ENCODE data around the gene TSC22D3.

The TSC22D3 gene

GRCh38 chrX:107707866-107708265, 67.7 kb downstream of the TSC22D3 start:
- Histone ChIP-seq H3K27me3 (peaks cover 89% of the 10 kb centered on the region), H3K36me3 (no peaks in the 10 kb centered on the region)

DNA sequence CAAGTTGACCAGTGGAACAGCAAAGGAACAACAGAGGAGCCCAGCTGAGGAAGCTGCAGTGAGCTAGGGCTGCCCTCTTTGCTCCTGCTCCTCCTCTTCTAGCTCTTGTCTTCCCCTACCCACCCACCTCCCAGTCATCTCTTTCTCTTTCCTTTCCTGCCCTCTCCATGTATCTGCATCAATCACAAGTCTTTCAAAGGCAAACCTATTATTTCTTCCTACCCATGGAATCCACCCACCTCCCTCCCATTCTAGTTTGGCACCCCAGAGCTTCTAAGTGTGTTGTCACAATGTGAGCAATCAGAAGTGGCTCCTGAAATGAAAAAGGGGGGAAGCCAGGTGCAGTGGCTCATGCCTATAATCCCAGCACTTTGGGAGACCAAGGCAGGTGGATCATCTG, 69.3 kb downstream of the TSC22D3 start:
- Histone ChIP-seq H3K4me1 (peaks cover 14% of the 10 kb centered on the region), H3K4me2 (no peak overlapping the region), H3K36me3 (no peaks in the 10 kb centered on the region), H3K9me3 (no peaks in the 10 kb centered on the region; the same call in 1 of the 2 replicates), H4K20me1 (no peaks in the 10 kb centered on the region), H3K27me3 (peaks cover 88% of the 10 kb centered on the region), H3K9ac (no peak overlapping the region), H3K27ac (no peak overlapping the region), H3K4me3 (no peak overlapping the region)
- TF ChIP-seq Cebpa-rat (IDR thresholded peaks at IDR 0.05), result no peak

More at GRCh38 chrX:107707866-107708265, 67.7 kb downstream of the TSC22D3 start:
- Histone ChIP-seq H3K4me2 (no peak overlapping the region), H4K20me1 (peaks cover 5% of the 10 kb centered on the region; the same call in 1 of the 2 replicates), H3K4me1 (peaks cover 15% of the 10 kb centered on the region), H3K9ac (no peak overlapping the region), H3K4me3 (no peak overlapping the region), H3K9me3 (no peaks in the 10 kb centered on the region; the same call in 1 of the 2 replicates), H3K27ac (no peak overlapping the region)
- TF ChIP-seq Cebpa-rat (IDR thresholded peaks at IDR 0.05), result no peak

GRCh38 chrX:107704587-107704986, 71.0 kb downstream of the TSC22D3 start:
- peaks cover 6% of the 10 kb centered on the region; the same call in 1 of the 2 replicates for H3K4me1 ChIP-seq
- peaks cover 90% of the 10 kb centered on the region for H3K27me3 ChIP-seq
- H3K9me3 ChIP-seq, result no peaks in the 10 kb centered on the region; the same call in 1 of the 2 replicates
- no peak for TF ChIP-seq Cebpa-rat (IDR thresholded peaks at IDR 0.05)
- H3K36me3 ChIP-seq, result no peaks in the 10 kb centered on the region
- no peak overlapping the region for H3K4me3 ChIP-seq
- no peak overlapping the region for H3K27ac ChIP-seq
- H3K9ac ChIP-seq, result no peak overlapping the region
- no peak overlapping the region for H3K4me2 ChIP-seq
- H4K20me1 ChIP-seq, result no peaks in the 10 kb centered on the region

- TF ChIP-seq Cebpa-rat (IDR thresholded peaks at IDR 0.05), result no peak
- no peaks in the 10 kb centered on the region for H3K36me3 ChIP-seq
- H3K4me2 ChIP-seq, result no peak overlapping the region
- no peak overlapping the region for H3K4me3 ChIP-seq
- H3K9me3 ChIP-seq, result no peaks in the 10 kb centered on the region; the same call in 1 of the 2 replicates
- no peak overlapping the region for H3K27ac ChIP-seq
- peaks cover 6% of the 10 kb centered on the region; the same call in 1 of the 2 replicates for H3K4me1 ChIP-seq
- H3K27me3 ChIP-seq, result peaks cover 90% of the 10 kb centered on the region
- H3K9ac ChIP-seq, result no peak overlapping the region
- H4K20me1 ChIP-seq, result no peaks in the 10 kb centered on the region
Measured at GRCh38 chrX:107704181-107704580, 71.4 kb downstream of the TSC22D3 start.

GRCh38 chrX:107701493-107702121, 74.0 kb downstream of the TSC22D3 start:
- Histone ChIP-seq H3K27ac (no peak overlapping the region), H3K27me3 (peaks cover 74% of the 10 kb centered on the region), H3K4me2 (no peak overlapping the region), H3K36me3 (no peaks in the 10 kb centered on the region), H4K20me1 (no peaks in the 10 kb centered on the region), H3K9ac (no peak overlapping the region), H3K9me3 (no peaks in the 10 kb centered on the region; the same call in 1 of the 2 replicates), H3K4me1 (peaks cover 6% of the 10 kb centered on the region; the same call in 1 of the 2 replicates), H3K4me3 (no peak overlapping the region)
- TF ChIP-seq Cebpa-rat (IDR thresholded peaks at IDR 0.05), result no peak

GRCh38 chrX:107700790-107701189, 74.8 kb downstream of the TSC22D3 start:
- no peaks in the 10 kb centered on the region for H4K20me1 ChIP-seq
- TF ChIP-seq Cebpa-rat (IDR thresholded peaks at IDR 0.05), result no peak
- H3K27ac ChIP-seq, result no peak overlapping the region
- no peaks in the 10 kb centered on the region for H3K36me3 ChIP-seq
- peaks cover 6% of the 10 kb centered on the region; the same call in 1 of the 2 replicates for H3K4me1 ChIP-seq
- H3K9ac ChIP-seq, result no peak overlapping the region
- no peak overlapping the region for H3K4me3 ChIP-seq
- no peaks in the 10 kb centered on the region; the same call in 1 of the 2 replicates for H3K9me3 ChIP-seq
- peaks cover 66% of the 10 kb centered on the region for H3K27me3 ChIP-seq
- H3K4me2 ChIP-seq, result no peak overlapping the region

DNA sequence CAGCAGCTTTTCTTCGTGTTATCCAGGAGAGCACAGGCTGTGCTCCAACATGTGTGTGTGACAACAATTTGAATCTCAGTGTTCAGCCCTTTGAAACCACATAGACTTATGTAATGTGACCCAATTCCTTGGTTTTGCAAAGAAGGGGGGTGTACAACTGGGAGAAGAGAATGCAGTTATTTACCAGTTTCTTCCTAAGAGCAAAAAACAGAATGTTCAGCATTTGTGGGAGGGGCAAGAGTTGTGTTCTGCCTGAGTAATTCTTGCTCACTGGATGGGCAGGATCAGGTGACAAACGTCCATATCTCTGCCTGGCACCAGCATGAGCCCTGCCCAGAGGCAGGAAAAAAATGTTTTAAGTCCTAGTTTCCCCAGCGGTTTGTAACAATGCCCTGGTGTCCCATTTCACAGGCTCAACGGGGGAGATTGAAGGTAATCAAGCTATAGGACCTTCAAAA, 75.2 kb downstream of the TSC22D3 start:
- peaks cover 6% of the 10 kb centered on the region; the same call in 1 of the 2 replicates for H3K4me1 ChIP-seq
- H3K36me3 ChIP-seq, result no peaks in the 10 kb centered on the region
- no peak overlapping the region for H3K4me2 ChIP-seq
- no peak overlapping the region for H3K9ac ChIP-seq
- H3K4me3 ChIP-seq, result no peak overlapping the region
- H3K27me3 ChIP-seq, result peaks cover 61% of the 10 kb centered on the region
- H3K9me3 ChIP-seq, result no peaks in the 10 kb centered on the region; the same call in 1 of the 2 replicates
- H3K27ac ChIP-seq, result no peak overlapping the region
- no peak for TF ChIP-seq Cebpa-rat (IDR thresholded peaks at IDR 0.05)
- H4K20me1 ChIP-seq, result no peaks in the 10 kb centered on the region

GRCh38 chrX:107699616-107700015, 76.0 kb downstream of the TSC22D3 start:
- H3K4me2 ChIP-seq, result no peak overlapping the region
- H3K4me3 ChIP-seq, result no peak overlapping the region
- H4K20me1 ChIP-seq, result no peaks in the 10 kb centered on the region
- no peak overlapping the region for H3K9ac ChIP-seq
- no peak for TF ChIP-seq Cebpa-rat (IDR thresholded peaks at IDR 0.05)
- H3K4me1 ChIP-seq, result peaks cover 6% of the 10 kb centered on the region; the same call in 1 of the 2 replicates
- peaks cover 54% of the 10 kb centered on the region for H3K27me3 ChIP-seq
- no peak overlapping the region for H3K27ac ChIP-seq
- no peaks in the 10 kb centered on the region; the same call in 1 of the 2 replicates for H3K9me3 ChIP-seq
- H3K36me3 ChIP-seq, result no peaks in the 10 kb centered on the region

DNA sequence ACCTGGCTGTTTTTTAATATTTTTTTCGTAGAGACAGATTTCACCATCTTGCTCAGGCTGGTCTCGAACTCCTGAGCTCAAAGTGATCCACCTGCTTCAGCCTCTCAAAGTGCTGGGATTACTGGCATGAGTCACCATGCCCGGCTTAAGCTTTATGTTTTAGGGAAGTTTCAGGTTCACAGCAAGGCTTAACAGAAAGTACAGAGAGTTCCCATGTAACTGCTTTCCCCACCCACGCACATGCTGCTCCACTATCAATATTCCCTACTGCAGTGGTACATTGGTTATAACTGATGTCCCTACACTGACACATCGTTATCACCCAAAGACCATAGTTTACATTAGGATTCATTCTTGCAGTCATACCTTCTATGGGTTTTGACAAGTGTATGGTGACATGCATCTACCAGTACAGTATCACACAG, 84.6 kb downstream of the TSC22D3 start:
- Histone ChIP-seq H3K4me2 (no peak overlapping the region), H3K36me3 (no peaks in the 10 kb centered on the region), H3K27ac (no peak overlapping the region), H3K4me1 (peaks cover 11% of the 10 kb centered on the region), H3K27me3 (peaks cover 81% of the 10 kb centered on the region), H3K9ac (no peak overlapping the region), H3K9me3 (no peaks in the 10 kb centered on the region), H4K20me1 (no peaks in the 10 kb centered on the region; the same call in 1 of the 2 replicates), H3K4me3 (no peak overlapping the region)
- TF ChIP-seq Cebpa-rat (IDR thresholded peaks at IDR 0.05), result no peak

GRCh38 chrX:107687445-107687844, 88.1 kb downstream of the TSC22D3 start:
- Histone ChIP-seq H3K27ac (no peak overlapping the region), H3K4me1 (peaks cover 32% of the 10 kb centered on the region), H3K9ac (no peak overlapping the region)

More at GRCh38 chrX:107687445-107687844, 88.1 kb downstream of the TSC22D3 start:
- H3K4me3 ChIP-seq, result no peak overlapping the region
- no peaks in the 10 kb centered on the region for H3K36me3 ChIP-seq
- H4K20me1 ChIP-seq, result no peaks in the 10 kb centered on the region; the same call in 1 of the 2 replicates
- TF ChIP-seq Cebpa-rat (IDR thresholded peaks at IDR 0.05), result no peak
- H3K4me2 ChIP-seq, result peak overlapping the region; percentile 42; the same call in 1 of the 2 replicates
- H3K27me3 ChIP-seq, result peaks cover 100% of the 10 kb centered on the region
- no peaks in the 10 kb centered on the region for H3K9me3 ChIP-seq
